Neural cell (in vitro differentiated cells): ENCODE measurements around the gene MDFIC. TPM values are rescaled to one million over a fixed set of nuclear protein-coding genes. Genes with fewer than 3 reads are reported as not detected.

Experiments used
- H2AFZ ChIP-seq: fragments of 200-600, 300-800 bp; sonication (generic), shearing (Covaris generic); 2 replicates; pipeline ENCODE4 v1.6.0; 2014; ENCODE audit warnings: low read depth, mild to moderate bottlenecking, antibody characterized with exemption, low read length, moderate library complexity
- H3F3A ChIP-seq: fragments of 200-600 bp; shearing (Covaris generic); 2 replicates; pipeline ENCODE4 v1.6.1; 2016; ENCODE audit warnings: mild to moderate bottlenecking, moderate library complexity, mixed read lengths, antibody characterized with exemption, low read length; ENCODE audit not compliant: insufficient read depth, poor library complexity, severe bottlenecking
- H3K27ac ChIP-seq: fragments of 200-600, 300-800 bp; sonication (generic), shearing (Covaris generic); 2 replicates; pipeline ENCODE4 v1.5.1; 2014; ENCODE audit warnings: mild to moderate bottlenecking, low read length, moderate library complexity
- H3K27me3 ChIP-seq: fragments of 300-800, 200-600 bp; sonication (generic), shearing (Covaris generic); 2 replicates; pipeline ENCODE4 v1.6.0; 2014; ENCODE audit warnings: mild to moderate bottlenecking, low read depth, low read length, moderate library complexity; ENCODE audit not compliant: insufficient read depth
- H3K36me3 ChIP-seq: fragments of 300-800, 200-600 bp; sonication (generic), shearing (Covaris generic); 2 replicates; pipeline ENCODE4 v1.5.1; 2014; ENCODE audit warnings: mild to moderate bottlenecking, antibody characterized with exemption, low read length, moderate library complexity; ENCODE audit not compliant: insufficient read depth
- H3K4me2 ChIP-seq: fragments of 300-800, 200-600 bp; sonication (generic), shearing (Covaris generic); 2 replicates; pipeline ENCODE4 v1.6.0; 2014; ENCODE audit warnings: mild to moderate bottlenecking, low read length
- H3K4me3 ChIP-seq: fragments of 300-800, 200-600 bp; sonication (generic), shearing (Covaris generic); 2 replicates; pipeline ENCODE4 v1.5.1; 2014; ENCODE audit warnings: mild to moderate bottlenecking, low read length, moderate library complexity
- H3K79me2 ChIP-seq: fragments of 200-600 bp; shearing (Covaris generic); replicated peaks from 2 replicates; pipeline ENCODE4 v1.6.0; 2014; ENCODE audit warnings: mild to moderate bottlenecking, low read length, moderate library complexity; ENCODE audit not compliant: insufficient read depth
- H3K9ac ChIP-seq: fragments of 300-800, 200-600 bp; sonication (generic), shearing (Covaris generic); 2 replicates; pipeline ENCODE4 v1.6.1; 2016; ENCODE audit warnings: mild to moderate bottlenecking, low read length, mixed read lengths
- H3K9me2 ChIP-seq: fragments of 200-600 bp; shearing (Covaris generic); 2 replicates; pipeline ENCODE4 v1.6.1; 2016; ENCODE audit warnings: mild to moderate bottlenecking, low read length, mixed read lengths; ENCODE audit not compliant: insufficient read depth
- H3K9me3 ChIP-seq: fragments of 200-600, 300-800 bp; sonication (generic), shearing (Covaris generic); 2 replicates; pipeline ENCODE4 v1.6.1; 2016; ENCODE audit warnings: mild to moderate bottlenecking, mixed run types, low read length, moderate library complexity, mixed read lengths
- H4K20me1 ChIP-seq: fragments of 200-600 bp; shearing (Covaris generic); 2 replicates; pipeline ENCODE4 v1.6.1; 2016; ENCODE audit warnings: mild to moderate bottlenecking, mixed run types; ENCODE audit not compliant: insufficient read depth
- CTCF ChIP-seq: fragments of 450-650 bp; IDR thresholded peaks from 2 replicates; pipeline ENCODE4 v1.5.1; 2014; ENCODE audit warnings: antibody characterized with exemption, mild to moderate bottlenecking, moderate library complexity; ENCODE audit not compliant: poor library complexity, severe bottlenecking
- EP300 ChIP-seq: fragments of 450-650 bp; conservative IDR thresholded peaks from 2 replicates; pipeline ENCODE4 v1.6.1; 2014; ENCODE audit warnings: antibody characterized with exemption, mild to moderate bottlenecking, moderate library complexity; ENCODE audit not compliant: poor library complexity, severe bottlenecking
- EZH2 ChIP-seq: fragments of 200-600, 300-800 bp; shearing (Covaris generic), sonication (generic); IDR thresholded peaks from 2 replicates; pipeline ENCODE4 v1.6.1; 2014; ENCODE audit warnings: antibody characterized with exemption, low read length, borderline replicate concordance, mild to moderate bottlenecking; ENCODE audit not compliant: insufficient read depth, poor library complexity, severe bottlenecking
- MXI1 ChIP-seq: fragments of 450-650 bp; conservative IDR thresholded peaks from 2 replicates; pipeline ENCODE4 v1.6.1; 2014; ENCODE audit warnings: antibody characterized with exemption, mild to moderate bottlenecking; ENCODE audit not compliant: poor library complexity, severe bottlenecking
- POLR2AphosphoS5 ChIP-seq: IDR thresholded peaks from 2 replicates; pipeline ENCODE4 v1.6.1; 2012
- RAD21 ChIP-seq: fragments of 450-650 bp; conservative IDR thresholded peaks from 2 replicates; pipeline ENCODE4 v1.6.1; 2014; ENCODE audit warnings: antibody characterized with exemption, mild to moderate bottlenecking, moderate library complexity
- SMC3 ChIP-seq: fragments of 450-650 bp; conservative IDR thresholded peaks from 2 replicates; pipeline ENCODE4 v1.6.1; 2014; ENCODE audit warnings: antibody characterized with exemption, mild to moderate bottlenecking, moderate library complexity; ENCODE audit not compliant: poor library complexity
- TAF1 ChIP-seq: IDR thresholded peaks from 2 replicates; pipeline ENCODE4 v1.6.1; 2012; ENCODE audit warnings: low read depth
- polyA plus RNA-seq: library from polyadenylated mRNA; depleted of rRNA; stranded (reverse); fragments of >200 nt; gene quantifications from 2 replicates; pipeline ENCODE4 v1.2.3, GENCODE V29; 2014
- TF ChIP-seq, protein P1 (sequence below): IDR thresholded peaks from 2 replicates; pipeline ENCODE4 v1.6.1; 2012; ENCODE audit warnings: borderline replicate concordance

The MDFIC gene
- polyA plus RNA-seq, 1 donor from 2014 or later, result 0.85 TPM

DNA sequence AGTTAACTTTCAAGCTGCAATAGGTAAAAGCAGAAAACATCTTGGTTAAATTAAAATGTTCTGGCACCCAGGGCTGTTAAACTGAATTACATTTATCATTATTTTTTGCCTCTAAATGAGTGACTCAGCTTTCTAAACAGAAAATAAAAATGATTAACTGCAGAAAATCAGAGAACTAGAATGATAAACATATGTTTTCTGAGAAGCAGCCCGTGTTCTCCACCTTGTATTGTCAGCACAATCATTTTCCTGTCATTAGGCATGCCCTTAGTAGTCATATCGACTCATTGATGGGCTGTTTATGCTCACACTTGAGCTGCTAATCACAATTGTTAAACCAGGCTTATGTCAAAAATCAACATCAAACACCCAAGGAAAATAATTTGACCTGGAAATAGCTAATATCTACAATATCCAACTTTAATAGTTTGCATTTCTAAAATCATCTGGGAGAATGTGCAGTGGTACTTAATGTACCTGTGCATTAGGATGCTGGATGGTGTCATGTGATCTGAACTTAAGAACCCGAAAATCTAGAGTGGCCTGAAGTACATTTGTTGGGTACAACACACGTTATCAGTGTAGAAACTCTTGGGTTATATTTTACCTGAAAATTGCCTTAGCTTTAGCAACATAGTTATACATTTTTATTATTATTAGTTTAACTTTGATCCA, 2.3 kb downstream of the MDFIC start:
- TF ChIP-seq EZH2 (no peak), RAD21 (no peak), POLR2AphosphoS5 (no peak), CTCF (no peak), TAF1 (no peak), SMC3 (no peak), MXI1 (no peak), EP300 (no peak)
- TF ChIP-seq, protein P1, sequence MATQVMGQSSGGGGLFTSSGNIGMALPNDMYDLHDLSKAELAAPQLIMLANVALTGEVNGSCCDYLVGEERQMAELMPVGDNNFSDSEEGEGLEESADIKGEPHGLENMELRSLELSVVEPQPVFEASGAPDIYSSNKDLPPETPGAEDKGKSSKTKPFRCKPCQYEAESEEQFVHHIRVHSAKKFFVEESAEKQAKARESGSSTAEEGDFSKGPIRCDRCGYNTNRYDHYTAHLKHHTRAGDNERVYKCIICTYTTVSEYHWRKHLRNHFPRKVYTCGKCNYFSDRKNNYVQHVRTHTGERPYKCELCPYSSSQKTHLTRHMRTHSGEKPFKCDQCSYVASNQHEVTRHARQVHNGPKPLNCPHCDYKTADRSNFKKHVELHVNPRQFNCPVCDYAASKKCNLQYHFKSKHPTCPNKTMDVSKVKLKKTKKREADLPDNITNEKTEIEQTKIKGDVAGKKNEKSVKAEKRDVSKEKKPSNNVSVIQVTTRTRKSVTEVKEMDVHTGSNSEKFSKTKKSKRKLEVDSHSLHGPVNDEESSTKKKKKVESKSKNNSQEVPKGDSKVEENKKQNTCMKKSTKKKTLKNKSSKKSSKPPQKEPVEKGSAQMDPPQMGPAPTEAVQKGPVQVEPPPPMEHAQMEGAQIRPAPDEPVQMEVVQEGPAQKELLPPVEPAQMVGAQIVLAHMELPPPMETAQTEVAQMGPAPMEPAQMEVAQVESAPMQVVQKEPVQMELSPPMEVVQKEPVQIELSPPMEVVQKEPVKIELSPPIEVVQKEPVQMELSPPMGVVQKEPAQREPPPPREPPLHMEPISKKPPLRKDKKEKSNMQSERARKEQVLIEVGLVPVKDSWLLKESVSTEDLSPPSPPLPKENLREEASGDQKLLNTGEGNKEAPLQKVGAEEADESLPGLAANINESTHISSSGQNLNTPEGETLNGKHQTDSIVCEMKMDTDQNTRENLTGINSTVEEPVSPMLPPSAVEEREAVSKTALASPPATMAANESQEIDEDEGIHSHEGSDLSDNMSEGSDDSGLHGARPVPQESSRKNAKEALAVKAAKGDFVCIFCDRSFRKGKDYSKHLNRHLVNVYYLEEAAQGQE, result no peak

DNA sequence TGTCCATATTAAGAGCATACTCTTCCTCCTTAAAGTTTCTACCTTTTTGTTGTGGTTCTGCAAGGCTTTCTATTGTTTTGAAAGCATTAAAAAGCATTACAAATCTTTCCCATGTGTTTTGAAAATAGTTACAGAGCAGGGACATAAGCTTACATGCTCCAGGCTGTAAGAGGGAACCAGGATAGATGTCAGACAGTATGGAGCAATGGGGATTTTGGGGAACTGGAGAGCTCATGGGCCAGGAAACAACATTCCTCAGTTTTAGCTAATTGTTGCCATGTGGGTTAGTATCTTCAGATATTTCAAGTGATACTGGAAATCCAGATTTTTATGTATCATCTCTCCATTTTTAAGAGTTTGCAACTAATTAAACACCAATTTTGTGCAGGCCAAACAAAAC, 3.5 kb downstream of the MDFIC start:
- H3K9me3 ChIP-seq, result no peaks in the 10 kb centered on the region
- H2AFZ ChIP-seq, result no peak overlapping the region
- TF ChIP-seq TAF1, result no peak
- no peaks in the 10 kb centered on the region for H3K9me2 ChIP-seq
- H3F3A ChIP-seq, result no peaks in the 10 kb centered on the region
- H3K9ac ChIP-seq, result no peak overlapping the region
- H3K79me2 ChIP-seq, result no peaks in the 10 kb centered on the region
- no peaks in the 10 kb centered on the region for H3K36me3 ChIP-seq
- no peak overlapping the region for H3K4me3 ChIP-seq
- peaks cover 27% of the 10 kb centered on the region for H3K27me3 ChIP-seq
- no peak overlapping the region for H3K27ac ChIP-seq
- H3K4me2 ChIP-seq, result no peak overlapping the region
- no peaks in the 10 kb centered on the region for H4K20me1 ChIP-seq

More for the DNA sequence above, 2.3 kb downstream of the MDFIC start:
- Histone ChIP-seq H3K9me2 (no peaks in the 10 kb centered on the region), H3K4me2 (no peak overlapping the region), H3K4me3 (peak overlapping the region; percentile 66), H3K9ac (no peak overlapping the region), H3K36me3 (no peaks in the 10 kb centered on the region), H2AFZ (no peak overlapping the region), H3K27me3 (peaks cover 27% of the 10 kb centered on the region), H3K9me3 (no peaks in the 10 kb centered on the region), H4K20me1 (no peaks in the 10 kb centered on the region), H3F3A (no peaks in the 10 kb centered on the region), H3K27ac (no peak overlapping the region), H3K79me2 (no peaks in the 10 kb centered on the region)
